ENCODE data around the gene SH3GLB1. TPM values are rescaled to one million over a fixed set of nuclear protein-coding genes. Genes with fewer than 3 reads are reported as not detected.
A peak's percentile ranks its signal among the peaks of the same experiment; 100 is the strongest.

SH3GLB1 gene
- total and polyA plus RNA-seq, 7 donors, result 68.8 to 315 (median 158) TPM

DNA sequence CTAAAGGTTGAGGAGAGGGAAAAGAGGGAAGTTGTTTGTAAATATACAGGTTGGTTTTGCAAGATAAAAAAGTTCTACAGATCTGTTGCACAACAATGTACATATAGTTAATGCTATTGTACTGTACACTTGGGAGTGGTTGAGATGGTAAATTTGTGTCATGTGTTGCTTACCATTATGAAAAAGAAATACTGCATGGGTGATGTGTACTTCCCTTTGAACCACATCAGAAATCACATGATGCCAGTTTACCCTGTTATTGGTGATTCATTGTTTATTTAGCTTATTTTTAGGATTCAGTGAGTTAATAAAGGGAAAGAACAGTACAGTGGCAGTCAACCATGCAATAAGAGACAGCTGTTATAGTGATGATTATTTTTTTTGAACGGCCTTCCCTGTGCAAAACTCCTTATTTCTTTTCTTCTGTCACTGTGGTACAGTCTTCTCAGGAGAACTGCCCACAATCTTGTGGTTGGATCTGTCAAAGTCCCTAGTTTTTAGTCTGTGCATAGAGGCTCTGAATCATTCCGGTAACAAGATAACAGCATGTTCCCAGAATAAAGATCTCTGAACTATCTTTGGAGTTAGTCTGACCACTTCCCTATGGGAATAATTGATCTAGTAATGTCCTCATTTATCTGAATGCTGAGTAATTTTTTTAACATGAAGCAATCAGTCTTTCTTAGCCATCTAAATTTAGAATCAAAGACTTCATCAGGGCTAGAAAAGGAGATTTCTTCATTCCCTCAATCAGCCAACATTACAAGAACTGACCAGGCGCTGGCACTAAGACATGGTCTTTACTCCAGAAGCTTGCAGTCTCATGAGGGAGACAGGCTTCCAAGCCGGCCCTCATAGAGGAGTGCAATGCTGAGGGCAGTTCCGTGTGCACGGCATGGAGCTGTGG lies 84.2 kb downstream of the SH3GLB1 start:
- TF ChIP-seq, protein P1, sequence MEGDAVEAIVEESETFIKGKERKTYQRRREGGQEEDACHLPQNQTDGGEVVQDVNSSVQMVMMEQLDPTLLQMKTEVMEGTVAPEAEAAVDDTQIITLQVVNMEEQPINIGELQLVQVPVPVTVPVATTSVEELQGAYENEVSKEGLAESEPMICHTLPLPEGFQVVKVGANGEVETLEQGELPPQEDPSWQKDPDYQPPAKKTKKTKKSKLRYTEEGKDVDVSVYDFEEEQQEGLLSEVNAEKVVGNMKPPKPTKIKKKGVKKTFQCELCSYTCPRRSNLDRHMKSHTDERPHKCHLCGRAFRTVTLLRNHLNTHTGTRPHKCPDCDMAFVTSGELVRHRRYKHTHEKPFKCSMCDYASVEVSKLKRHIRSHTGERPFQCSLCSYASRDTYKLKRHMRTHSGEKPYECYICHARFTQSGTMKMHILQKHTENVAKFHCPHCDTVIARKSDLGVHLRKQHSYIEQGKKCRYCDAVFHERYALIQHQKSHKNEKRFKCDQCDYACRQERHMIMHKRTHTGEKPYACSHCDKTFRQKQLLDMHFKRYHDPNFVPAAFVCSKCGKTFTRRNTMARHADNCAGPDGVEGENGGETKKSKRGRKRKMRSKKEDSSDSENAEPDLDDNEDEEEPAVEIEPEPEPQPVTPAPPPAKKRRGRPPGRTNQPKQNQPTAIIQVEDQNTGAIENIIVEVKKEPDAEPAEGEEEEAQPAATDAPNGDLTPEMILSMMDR (IDR thresholded peaks at IDR 0.05), result no peak
- DNase-seq (peak; percentile 46 to 72), ATAC-seq (peak; percentile 84 to 91 (median 89))
- intact Hi-C loops (cut with DNase I), result loop anchor here in 1 of 2 donors (10.0 kb wide), 1 partner anchor 126 kb away; the partner anchor contains the start of genes HS2ST1 and SELENOF
- H3K9me3 ChIP-seq, result peaks cover 4% of the 10 kb centered on the region
- 24 to 58% (median 27%) methylated on average over 6 of the region's 6 CpGs for WGBS, 3 donors
- peaks cover 20% of the 10 kb centered on the region for H3K4me1 ChIP-seq
- no peaks in the 10 kb centered on the region for H3K27me3 ChIP-seq (ENCODE audit: insufficient read depth in 3 of 3, low read length in 2 of 3)
- no peaks in the 10 kb centered on the region for H3K36me3 ChIP-seq (ENCODE audit: insufficient read depth in 1 of 2, low read depth in 1 of 2)
- peak overlapping the region; percentile 79 for H3K27ac ChIP-seq
- no peak overlapping the region for H3K4me3 ChIP-seq

- Histone ChIP-seq H3K4me3 (no peak overlapping the region), H3K36me3 (ENCODE audit: insufficient read depth in 1 of 2, low read depth in 1 of 2) (no peaks in the 10 kb centered on the region), H3K9me3 (no peaks in the 10 kb centered on the region), H3K27me3 (ENCODE audit: insufficient read depth in 3 of 3, low read length in 2 of 3) (no peaks in the 10 kb centered on the region), H3K4me1 (peaks cover 15% of the 10 kb centered on the region), H3K27ac (no peak overlapping the region)
- DNase-seq, result no peak
- no peak for ATAC-seq
- TF ChIP-seq, protein P1 (IDR thresholded peaks at IDR 0.05), result no peak
- intact Hi-C loops (cut with DNase I), result no loop called here
These were observed 90.9 kb downstream of the SH3GLB1 start for GRCh38 chr1:86795316-86795715.

Other genes starting within 250 kb of the SH3GLB1 start
- gene CLCA1, start 235.6 kb upstream of the SH3GLB1 start, total RNA-seq, result under 1 TPM in 1 of 4 donors, not detected in 3; 0.09 TPM
- gene CLCA1, start 235.6 kb upstream of the SH3GLB1 start, polyA plus RNA-seq, result under 1 TPM in 2 of 3 donors, not detected in 1; 0.03 to 0.07 TPM
- gene CLCA4, start 157.5 kb upstream of the SH3GLB1 start, total RNA-seq, result under 1 TPM in 3 of 4 donors, not detected in 1; 0.11 to 0.21 (median 0.15) TPM
- gene CLCA4, start 157.5 kb upstream of the SH3GLB1 start, polyA plus RNA-seq, result under 1 TPM in 2 of 3 donors, not detected in 1; 0.03 to 0.04 TPM
- gene SELENOF, start 209.6 kb downstream of the SH3GLB1 start, total RNA-seq, result 10 to 100 TPM; 56.4 to 67.6 (median 61.0) TPM
- 10 to 100 TPM; 56.2 to 91.4 (median 75.2) TPM for gene SELENOF, start 209.6 kb downstream of the SH3GLB1 start, polyA plus RNA-seq
- gene HS2ST1, start 210.1 kb downstream of the SH3GLB1 start, total RNA-seq, result 10 to 100 TPM in 1 of 4 donors, 1 to 10 TPM in 3; 7.0 to 12.0 (median 9.7) TPM
- gene HS2ST1, start 210.1 kb downstream of the SH3GLB1 start, polyA plus RNA-seq, result 1 to 10 TPM; 3.3 to 8.1 (median 5.2) TPM